OCI-LY7 (cell line): ENCODE data around the gene ZXDC. TPM values are rescaled to one million over a fixed set of nuclear protein-coding genes. Genes with fewer than 3 reads are reported as not detected.

Experiments used
- BruUV-seq: library from RNA; stranded (reverse); fragments of 400-500 nt; replicated peaks from 2 replicates; lab custom pipeline; 2021; lab: Mats Ljungman, UMichigan
- CTCF ChIA-PET: fragments of 300-600 bp; sonication (Branson Sonifier 250); formaldehyde crosslinking; loops from one replicate; lab custom pipeline; 2022; ENCODE audit warnings: antibody characterized with exemption; ENCODE audit not compliant: unreplicated experiment; lab: Charles Lee
- POLR2A ChIA-PET: fragments of 300-600 bp; sonication (Branson Sonifier 250); formaldehyde crosslinking; loops from one replicate; lab custom pipeline; 2022; ENCODE audit warnings: antibody characterized with exemption; lab: Charles Lee
- DNase-seq: peaks from one replicate; pipeline ENCODE4 v3.0.0-alpha.2; 2015; ENCODE audit warnings: low spot score
- H2AFZ ChIP-seq: fragments of 200-600 bp; sonication (generic), shearing (Covaris generic); 2 replicates; pipeline ENCODE4 v1.6.1; 2014; ENCODE audit warnings: mild to moderate bottlenecking, antibody characterized with exemption, low read length, moderate library complexity
- H3K27ac ChIP-seq: fragments of 200-600 bp; sonication (generic); 2 replicates; pipeline ENCODE4 v1.5.1; 2014; ENCODE audit warnings: mixed run types, low read depth, mild to moderate bottlenecking, moderate library complexity, low read length, inconsistent platforms; ENCODE audit not compliant: poor library complexity, severe bottlenecking
- H3K36me3 ChIP-seq: fragments of 200-600 bp; sonication (generic); 2 replicates; pipeline ENCODE4 v1.6.1; 2014; ENCODE audit warnings: mild to moderate bottlenecking, antibody characterized with exemption, low read length, moderate library complexity, mixed read lengths; ENCODE audit not compliant: insufficient read depth
- H3K4me1 ChIP-seq: fragments of 200-600 bp; sonication (generic); 2 replicates; pipeline ENCODE4 v1.5.1; 2014; ENCODE audit warnings: mild to moderate bottlenecking, low read length; ENCODE audit not compliant: insufficient read depth, poor library complexity, severe bottlenecking
- H3K4me2 ChIP-seq: fragments of 200-600 bp; sonication (generic); 2 replicates; pipeline ENCODE4 v1.6.1; 2014; ENCODE audit warnings: mild to moderate bottlenecking, low read length
- H3K4me3 ChIP-seq: fragments of 200-600 bp; sonication (generic); 2 replicates; pipeline ENCODE4 v1.5.1; 2014; ENCODE audit warnings: mild to moderate bottlenecking, low read depth, low read length; ENCODE audit not compliant: poor library complexity, severe bottlenecking
- H3K79me2 ChIP-seq: fragments of 200-600 bp; sonication (generic); 2 replicates; pipeline ENCODE4 v1.6.1; 2016; ENCODE audit warnings: low read depth, mild to moderate bottlenecking, low read length, moderate library complexity, mixed read lengths; ENCODE audit not compliant: insufficient read depth
- H3K9me2 ChIP-seq: fragments of 200-600 bp; sonication (generic); 2 replicates; pipeline ENCODE4 v1.6.1; 2016; ENCODE audit warnings: mild to moderate bottlenecking, low read length, mixed read lengths; ENCODE audit not compliant: insufficient read depth
- H3K9me3 ChIP-seq: fragments of 200-600 bp; sonication (generic); 2 replicates; pipeline ENCODE4 v1.6.1; 2014; ENCODE audit warnings: mild to moderate bottlenecking, mixed run types, low read length, mixed read lengths
- H4K20me1 ChIP-seq: fragments of 200-600 bp; sonication (generic); 2 replicates; pipeline ENCODE4 v1.6.1; 2014; ENCODE audit warnings: mild to moderate bottlenecking, antibody characterized with exemption, low read length, moderate library complexity, mixed read lengths; ENCODE audit not compliant: insufficient read depth
- CTCF ChIP-seq: fragments of 200-600 bp; sonication (generic); conservative IDR thresholded peaks from 2 replicates; pipeline ENCODE4 v1.5.1; 2014; ENCODE audit warnings: mild to moderate bottlenecking, antibody characterized with exemption, low read length, moderate library complexity, mixed read lengths
- EZH2phosphoT487 ChIP-seq: fragments of 200-600 bp; sonication (generic); IDR thresholded peaks from 2 replicates; pipeline ENCODE4 v1.6.1; 2018; ENCODE audit warnings: low read depth, borderline replicate concordance, mild to moderate bottlenecking, mixed run types, antibody characterized with exemption, low read length, moderate library complexity, mixed read lengths
- intact Hi-C: fragments of 100-400 bp; cut with micrococcal nuclease; formaldehyde crosslinking; loops from one replicate; pipeline ENCODE4 v1.10.0; 2022; ENCODE audit not compliant: unreplicated experiment
- total RNA-seq, 2 experiments: library from RNA; depleted of rRNA in 1 of 2; stranded (reverse); fragments of >200 nt in 1 of 2; shearing (Covaris generic) in 1 of 2; gene quantifications; 2 replicates each; pipeline ENCODE4 v1.2.3, GENCODE V29; 2014 to 2022

The ZXDC gene
- total RNA-seq, 2 experiments from 2014 or later: 32.2 to 34.9 TPM

- H3K4me3 ChIP-seq: no peak overlapping the region
- no peak overlapping the region for H3K27ac ChIP-seq
- peaks cover 96% of the 10 kb centered on the region for H3K36me3 ChIP-seq
- no peak for DNase-seq
- intact Hi-C loops: no loop called here
- H3K79me2 ChIP-seq: no peaks in the 10 kb centered on the region
- BruUV-seq: no TSS peak
- H3K9me2 ChIP-seq: no peaks in the 10 kb centered on the region
- H3K9me3 ChIP-seq: no peaks in the 10 kb centered on the region
- H2AFZ ChIP-seq: no peak overlapping the region
- no peaks in the 10 kb centered on the region for H4K20me1 ChIP-seq
- no peak overlapping the region for H3K4me2 ChIP-seq
- ChIA-PET CTCF (no interaction called here), POLR2A (no interaction called here)
- no peak for TF ChIP-seq EZH2phosphoT487
- no peak for TF ChIP-seq CTCF
- H3K4me1 ChIP-seq: no peaks in the 10 kb centered on the region
Measured at GRCh38 chr3:126464494-126464893, 11.2 kb downstream of the ZXDC start.

GRCh38 chr3:126464093-126464492 lies 11.6 kb downstream of the ZXDC start:
- no peaks in the 10 kb centered on the region for H3K9me3 ChIP-seq
- intact Hi-C loops: no loop called here
- ChIA-PET POLR2A (interaction anchor here (0.6 kb wide), 1 partner anchor 294 kb away, joined by 4 read pairs; no protein-coding TSS in a partner anchor), CTCF (no interaction called here)
- peaks cover 96% of the 10 kb centered on the region for H3K36me3 ChIP-seq
- no peak overlapping the region for H3K4me3 ChIP-seq
- no peak for TF ChIP-seq CTCF
- TF ChIP-seq EZH2phosphoT487: no peak
- H3K4me1 ChIP-seq: no peaks in the 10 kb centered on the region
- no TSS peak for BruUV-seq
- DNase-seq: no peak
- H3K79me2 ChIP-seq: no peaks in the 10 kb centered on the region
- no peak overlapping the region for H3K4me2 ChIP-seq
- H2AFZ ChIP-seq: no peak overlapping the region
- H3K9me2 ChIP-seq: no peaks in the 10 kb centered on the region
- H4K20me1 ChIP-seq: no peaks in the 10 kb centered on the region
- H3K27ac ChIP-seq: no peak overlapping the region

- CTCF ChIA-PET: no interaction called here
- BruUV-seq: no TSS peak
- no peak for DNase-seq
Measured at GRCh38 chr3:126463521-126463920, 12.2 kb downstream of the ZXDC start.

More at GRCh38 chr3:126463521-126463920, 12.2 kb downstream of the ZXDC start:
- Histone ChIP-seq H2AFZ (no peak overlapping the region), H3K27ac (no peak overlapping the region), H4K20me1 (no peaks in the 10 kb centered on the region), H3K4me2 (no peak overlapping the region), H3K4me1 (no peaks in the 10 kb centered on the region), H3K36me3 (peaks cover 96% of the 10 kb centered on the region), H3K79me2 (no peaks in the 10 kb centered on the region), H3K4me3 (no peak overlapping the region), H3K9me3 (no peaks in the 10 kb centered on the region), H3K9me2 (no peaks in the 10 kb centered on the region)
- intact Hi-C loops: no loop called here
- POLR2A ChIA-PET: interaction anchor here (0.6 kb wide), 1 partner anchor 293 kb away, joined by 4 read pairs; no protein-coding TSS in a partner anchor
- TF ChIP-seq EZH2phosphoT487 (no peak), CTCF (no peak)
